Subcutaneous adipose tissue (tissue), 4 donors: Measurements from ENCODE around the gene AP5S1. TPM values are rescaled to one million over a fixed set of nuclear protein-coding genes. Genes with fewer than 3 reads are reported as not detected.

Source experiments
- total RNA-seq, 4 donors: library from RNA; depleted of rRNA; stranded (reverse); fragments of >200 nt; gene quantifications; one replicate each; pipeline ENCODE4 v1.1.0, GENCODE V29; 2016
- TF ChIP-seq, protein P1 (sequence below): fragments of 450-650 bp; IDR thresholded peaks from one replicate; pipeline ENCODE4 v1.5.1; 2016; ENCODE audit warnings: low read depth, mild to moderate bottlenecking, control low read depth, antibody characterized with exemption, moderate library complexity

The AP5S1 gene
- total RNA-seq, 4 donors from 2014 or later: 8.0 to 15.1 (median 10.6) TPM

DNA sequence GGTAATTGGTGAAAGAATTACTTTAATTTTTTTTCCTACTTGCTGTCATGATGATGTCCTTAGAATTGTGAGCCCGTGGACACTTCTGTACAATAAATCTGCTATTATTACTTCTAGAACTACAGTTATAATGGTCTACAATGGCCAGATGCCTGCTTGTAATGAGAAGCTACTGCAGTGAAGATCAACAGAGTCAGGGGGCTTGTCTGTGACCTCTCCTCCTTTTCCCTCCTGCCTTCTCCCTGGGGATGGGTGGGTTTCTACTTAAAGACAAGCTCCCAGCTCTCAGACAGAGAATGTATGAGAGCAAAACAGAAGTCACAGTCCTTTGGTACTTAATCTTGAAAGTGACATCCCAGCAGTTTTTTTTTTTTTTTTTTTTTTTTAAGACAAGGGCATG, 55.7 kb downstream of the AP5S1 start:
- TF ChIP-seq, protein P1, sequence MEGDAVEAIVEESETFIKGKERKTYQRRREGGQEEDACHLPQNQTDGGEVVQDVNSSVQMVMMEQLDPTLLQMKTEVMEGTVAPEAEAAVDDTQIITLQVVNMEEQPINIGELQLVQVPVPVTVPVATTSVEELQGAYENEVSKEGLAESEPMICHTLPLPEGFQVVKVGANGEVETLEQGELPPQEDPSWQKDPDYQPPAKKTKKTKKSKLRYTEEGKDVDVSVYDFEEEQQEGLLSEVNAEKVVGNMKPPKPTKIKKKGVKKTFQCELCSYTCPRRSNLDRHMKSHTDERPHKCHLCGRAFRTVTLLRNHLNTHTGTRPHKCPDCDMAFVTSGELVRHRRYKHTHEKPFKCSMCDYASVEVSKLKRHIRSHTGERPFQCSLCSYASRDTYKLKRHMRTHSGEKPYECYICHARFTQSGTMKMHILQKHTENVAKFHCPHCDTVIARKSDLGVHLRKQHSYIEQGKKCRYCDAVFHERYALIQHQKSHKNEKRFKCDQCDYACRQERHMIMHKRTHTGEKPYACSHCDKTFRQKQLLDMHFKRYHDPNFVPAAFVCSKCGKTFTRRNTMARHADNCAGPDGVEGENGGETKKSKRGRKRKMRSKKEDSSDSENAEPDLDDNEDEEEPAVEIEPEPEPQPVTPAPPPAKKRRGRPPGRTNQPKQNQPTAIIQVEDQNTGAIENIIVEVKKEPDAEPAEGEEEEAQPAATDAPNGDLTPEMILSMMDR: no peak

DNA sequence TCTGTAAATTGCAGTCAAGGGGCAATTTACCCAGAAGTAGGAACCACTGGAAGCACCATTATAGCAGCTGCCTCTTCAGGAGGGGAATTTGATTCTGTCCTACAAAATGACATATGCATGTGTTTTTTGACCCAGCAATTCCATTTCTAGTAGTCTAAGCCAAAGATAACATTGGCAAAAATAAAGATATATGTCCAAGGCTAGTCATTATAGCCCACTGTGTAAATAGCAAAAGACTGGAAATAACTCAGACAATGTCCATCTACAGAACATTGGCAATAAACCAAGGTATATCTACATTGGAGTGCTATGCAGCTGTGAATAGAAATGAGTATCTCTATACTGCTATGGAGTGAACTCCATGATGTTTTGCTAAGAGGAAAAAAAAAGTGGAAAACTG, 56.3 kb downstream of the AP5S1 start:
- TF ChIP-seq, protein P1: no peak

Other genes with a start within 250 kb of the AP5S1 start
- gene GFRA4, start 157.1 kb upstream of the AP5S1 start, total RNA-seq: not detected
- 10 to 100 TPM; 23.6 to 43.9 (median 39.0) TPM for gene ADAM33, start 138.5 kb upstream of the AP5S1 start, total RNA-seq
- 10 to 100 TPM; 33.2 to 47.8 (median 37.5) TPM for gene SIGLEC1, start 107.9 kb upstream of the AP5S1 start, total RNA-seq
- gene HSPA12B, start 87.9 kb upstream of the AP5S1 start, total RNA-seq: 10 to 100 TPM in 1 of 4 donors, 1 to 10 TPM in 3; 8.0 to 33.7 (median 8.6) TPM
- gene ADISSP, start 52.8 kb upstream of the AP5S1 start, total RNA-seq: 100 to 1,000 TPM in 1 of 4 donors, 10 to 100 TPM in 3; 20.1 to 115 (median 22.8) TPM
- gene SPEF1, start 39.1 kb upstream of the AP5S1 start, total RNA-seq: 1 to 10 TPM in 1 of 4 donors, not detected in 3; 1.3 TPM
- gene CENPB, start 33.8 kb upstream of the AP5S1 start, total RNA-seq: 100 to 1,000 TPM in 1 of 4 donors, 10 to 100 TPM in 3; 36.5 to 101 (median 51.4) TPM
- 10 to 100 TPM; 14.7 to 25.6 (median 19.2) TPM for gene CDC25B, start 24.2 kb upstream of the AP5S1 start, total RNA-seq
- gene MAVS, start 26.3 kb downstream of the AP5S1 start, total RNA-seq: 10 to 100 TPM; 20.7 to 58.0 (median 27.2) TPM
- gene PANK2, start 68.8 kb downstream of the AP5S1 start, total RNA-seq: 10 to 100 TPM; 31.3 to 59.5 (median 47.6) TPM
- gene RNF24, start 195.0 kb downstream of the AP5S1 start, total RNA-seq: 10 to 100 TPM; 10.3 to 18.4 (median 13.1) TPM